Measurements from ENCODE around the gene IFIT1B. TPM values are rescaled to one million over a fixed set of nuclear protein-coding genes. Genes with fewer than 3 reads are reported as not detected.
"Not testable (repeated sequence)": the region's sequence is repeated elsewhere in the genome, so short reads cannot be mapped to it uniquely, and the experiment has no call there.

The IFIT1B gene
- total RNA-seq, 1 experiment from 2014 or later = not detected

- RAD21 ChIA-PET (ENCODE audit: low non-redundant PET in 1 of 2, low total read pairs in 2 of 2, uncharacterized antibody in 2 of 2, unreplicated experiment in 2 of 2); BruUV-seq (replicated peaks); H3K4me3 ChIP-seq (replicated peaks in 1 of 2; ENCODE audit: low read depth in 1 of 2, low read length in 2 of 2); CTCF ChIA-PET; H4K20me1 ChIP-seq (ENCODE audit: insufficient read depth); POLR2A ChIA-PET; DNase-seq (ENCODE audit: low read depth, low spot score); ATAC-seq; H3K9me3 ChIP-seq (ENCODE audit: control insufficient read depth in 1 of 2, insufficient read depth in 1 of 2, low read depth in 1 of 2, low read length in 2 of 2); H2AFZ ChIP-seq (ENCODE audit: low read depth, low read length, poor library complexity, severe bottlenecking); H3K36me3 ChIP-seq (ENCODE audit: control insufficient read depth in 1 of 2, insufficient read depth in 2 of 2, low read length in 2 of 2); intact Hi-C loops (cut with micrococcal nuclease); H3K79me2 ChIP-seq (ENCODE audit: insufficient read depth, low read length); H3K27ac ChIP-seq (ENCODE audit: low read depth, low read length); H3K27me3 ChIP-seq (ENCODE audit: insufficient read depth, low read length); H3K9me2 ChIP-seq (ENCODE audit: insufficient read depth): not testable (repeated sequence)
- H3K4me1 ChIP-seq (ENCODE audit: control insufficient read depth in 1 of 2, insufficient read depth in 2 of 2, low read length in 2 of 2) = peaks cover 16 to 25% of the 10 kb centered on the region in 2 experiments
- H3K4me2 ChIP-seq (ENCODE audit: low read length) = peak overlapping the region; percentile 69; the same call in 1 of the 2 replicates
- H3K9ac ChIP-seq (ENCODE audit: low read length) = peak overlapping the region; percentile 23; the same call in 1 of the 2 replicates
Measured at GRCh38 chr10:89350631-89351315, 27.1 kb upstream of the IFIT1B start.

GRCh38 chr10:89351412-89351779 lies 26.5 kb upstream of the IFIT1B start:
- H3K4me1 ChIP-seq (ENCODE audit: control insufficient read depth in 1 of 2, insufficient read depth in 2 of 2, low read length in 2 of 2) = peaks cover 16 to 25% of the 10 kb centered on the region in 2 experiments
- TF ChIP-seq EZH2 (IDR thresholded peaks at IDR 0.05) = no peak
- TF ChIP-seq JUND (IDR thresholded peaks at IDR 0.05) = no peak
- TF ChIP-seq TCF7L2 (IDR thresholded peaks at IDR 0.05; ENCODE audit: borderline replicate concordance, extremely low read depth, insufficient read depth, insufficient read length) = no peak
- TF ChIP-seq ZFX (IDR thresholded peaks at IDR 0.05) = no peak
- no peak for TF ChIP-seq ZNF274 (IDR thresholded peaks at IDR 0.05; ENCODE audit: low read depth, low read length)
- no peak for TF ChIP-seq SRF (IDR thresholded peaks at IDR 0.05; ENCODE audit: low read depth)
- no peak for TF ChIP-seq CEBPB (IDR thresholded peaks at IDR 0.05; ENCODE audit: low read depth)
- no peak for TF ChIP-seq EZH2phosphoT487 (IDR thresholded peaks at IDR 0.05; ENCODE audit: borderline replicate concordance)
- no peak for TF ChIP-seq RAD21 (IDR thresholded peaks at IDR 0.05; ENCODE audit: low read depth)
- TF ChIP-seq EGR1 (IDR thresholded peaks at IDR 0.05; ENCODE audit: low read depth) = no peak
- TF ChIP-seq YY1 (IDR thresholded peaks at IDR 0.05; ENCODE audit: extremely low read depth, insufficient replicate concordance, low read depth, low read length) = no peak
- no peak for TF ChIP-seq POLR2AphosphoS5 (IDR thresholded peaks at IDR 0.05; ENCODE audit: low read depth, low read length)
- TF ChIP-seq CBX3 (IDR thresholded peaks at IDR 0.05; ENCODE audit: low read depth) = no peak
- no peak for TF ChIP-seq SIN3A (IDR thresholded peaks at IDR 0.05; ENCODE audit: low read depth)
- H3K4me3 ChIP-seq (replicated peaks in 1 of 2; ENCODE audit: low read depth in 1 of 2, low read length in 2 of 2) = peak overlapping the region in 1 of 2 experiments; percentile 19; a peak in 2 of 4 replicates
- H4K20me1 ChIP-seq (ENCODE audit: insufficient read depth) = no peaks in the 10 kb centered on the region
- peak overlapping the region; percentile 69 for H3K4me2 ChIP-seq (ENCODE audit: low read length)
- ChIA-PET POLR2A (no interaction called here), CTCF (interaction anchor here (1.6 kb wide), 1 partner anchor 18 kb away, joined by 8 read pairs; no protein-coding TSS in a partner anchor), RAD21 (ENCODE audit: low non-redundant PET in 1 of 2, low total read pairs in 2 of 2, uncharacterized antibody in 2 of 2, unreplicated experiment in 2 of 2) (interaction anchor here in 1 of 2 experiments (0.6 kb wide), 1 partner anchor 16 kb away, joined by 3 read pairs; no protein-coding TSS in a partner anchor)
- peak overlapping the region; percentile 35; the same call in 1 of the 2 replicates for H3K27ac ChIP-seq (ENCODE audit: low read depth, low read length)
- no peak for DNase-seq (ENCODE audit: low read depth, low spot score)
- no peaks in the 10 kb centered on the region for H3K27me3 ChIP-seq (ENCODE audit: insufficient read depth, low read length)
- H3K79me2 ChIP-seq (ENCODE audit: insufficient read depth, low read length) = no peaks in the 10 kb centered on the region
- H3K36me3 ChIP-seq (ENCODE audit: control insufficient read depth in 1 of 2, insufficient read depth in 2 of 2, low read length in 2 of 2) = no peaks in the 10 kb centered on the region
- peak overlapping the region; percentile 23 for H3K9ac ChIP-seq (ENCODE audit: low read length)
- H3K9me3 ChIP-seq (ENCODE audit: control insufficient read depth in 1 of 2, insufficient read depth in 1 of 2, low read depth in 1 of 2, low read length in 2 of 2) = no peaks in the 10 kb centered on the region
- intact Hi-C loops (cut with micrococcal nuclease) = no loop called here
- peak overlapping the region; percentile 88 for H2AFZ ChIP-seq (ENCODE audit: low read depth, low read length, poor library complexity, severe bottlenecking)
- ATAC-seq = peak; percentile 35; the same call in 1 of the 2 replicates
- BruUV-seq (replicated peaks) = no TSS peak
- no peaks in the 10 kb centered on the region for H3K9me2 ChIP-seq (ENCODE audit: insufficient read depth)

Data from HCT116 (cell line).